Epidermal melanocyte (primary cell): ENCODE measurements around the gene SYNM.

Experiments
- DNase-seq: peaks from one replicate; pipeline ENCODE4 v3.0.0; 2011; ENCODE audit warnings: low spot score; ENCODE audit not compliant: insufficient read length

Gene SYNM

DNA sequence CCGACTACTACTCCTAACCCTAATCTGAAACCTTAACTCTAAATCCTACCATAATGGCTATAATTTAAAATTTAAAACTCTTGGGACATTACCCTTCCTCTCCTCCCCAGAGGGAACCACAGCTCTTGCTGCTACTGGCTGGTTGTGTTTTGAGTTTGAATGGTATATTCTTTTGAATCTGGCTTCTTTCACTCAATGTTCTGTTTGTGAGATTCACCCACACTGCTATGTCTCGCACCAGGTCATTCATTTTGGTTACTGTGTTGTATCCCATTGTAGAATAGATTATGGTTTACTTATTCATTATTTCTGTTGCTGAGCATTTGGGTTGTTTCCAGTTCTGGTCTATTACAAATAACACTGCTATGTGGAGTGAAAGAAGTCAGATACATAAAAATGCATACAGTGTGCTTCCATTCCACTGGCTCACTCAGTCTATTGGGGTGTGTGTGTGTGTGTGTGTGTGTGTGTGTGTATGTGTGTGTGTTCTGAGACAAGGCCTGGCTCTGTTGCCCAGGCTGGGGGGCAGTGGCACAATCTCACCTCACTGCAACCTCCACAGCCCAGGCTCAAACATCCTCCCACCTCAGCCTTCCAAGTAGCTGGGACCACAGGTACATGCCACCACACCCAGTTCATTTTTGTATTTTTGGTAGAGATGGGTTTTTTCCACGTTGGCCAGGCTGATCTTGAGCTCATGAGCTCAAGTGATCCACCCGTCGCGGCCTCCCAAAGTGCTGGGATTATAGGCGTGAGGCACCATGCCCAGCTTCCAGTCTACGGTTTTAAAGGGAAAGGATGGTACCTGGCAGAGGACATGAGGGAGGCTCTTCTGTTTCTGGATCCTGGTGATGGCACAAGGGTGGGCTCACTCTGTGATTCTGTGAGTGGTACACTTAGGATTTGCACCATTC lies 19.2 kb upstream of the SYNM start:
- DNase-seq: no peak

DNA sequence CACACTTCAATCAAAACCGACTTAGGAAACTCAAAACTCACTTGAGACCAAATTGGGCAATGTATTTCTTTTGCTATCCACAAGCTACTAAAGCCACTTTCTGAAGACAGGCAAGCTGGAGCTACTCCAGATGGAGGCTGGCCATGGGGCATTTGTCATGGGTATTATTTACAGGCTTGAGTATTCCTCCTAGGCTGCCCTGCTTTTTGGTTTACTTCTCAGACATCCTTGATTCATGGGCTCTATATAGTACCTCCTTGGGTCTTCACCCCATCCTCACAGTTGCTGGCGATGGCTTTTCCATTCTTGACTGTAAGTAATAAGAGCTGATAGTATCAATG lies 18.6 kb upstream of the SYNM start:
- DNase-seq: no peak

GRCh38 chr15:99087405-99087943 lies 17.4 kb upstream of the SYNM start:
- DNase-seq: no peak

- DNase-seq: no peak
Observed at GRCh38 chr15:99090011-99090699, 14.7 kb upstream of the SYNM start.

DNA sequence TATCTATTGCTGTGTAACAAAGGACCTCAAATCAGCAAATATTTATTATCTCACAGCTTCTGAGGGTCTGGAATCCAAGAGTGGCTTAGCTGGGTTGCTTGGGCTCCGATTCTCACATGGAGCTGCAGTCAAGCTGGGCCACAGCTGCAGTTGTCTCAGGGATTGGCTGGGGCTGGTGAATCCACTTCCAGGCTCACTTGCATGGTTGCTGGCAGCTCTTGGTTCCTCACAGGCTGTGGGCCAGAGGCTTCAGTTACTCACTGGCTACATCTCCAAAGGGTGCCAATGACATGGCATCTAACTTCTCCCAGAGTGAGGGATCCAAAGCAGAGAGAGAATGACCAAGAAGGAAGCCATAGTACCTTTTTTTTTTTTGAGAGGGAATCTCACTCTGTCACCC lies 13.9 kb upstream of the SYNM start:
- DNase-seq: no peak

DNA sequence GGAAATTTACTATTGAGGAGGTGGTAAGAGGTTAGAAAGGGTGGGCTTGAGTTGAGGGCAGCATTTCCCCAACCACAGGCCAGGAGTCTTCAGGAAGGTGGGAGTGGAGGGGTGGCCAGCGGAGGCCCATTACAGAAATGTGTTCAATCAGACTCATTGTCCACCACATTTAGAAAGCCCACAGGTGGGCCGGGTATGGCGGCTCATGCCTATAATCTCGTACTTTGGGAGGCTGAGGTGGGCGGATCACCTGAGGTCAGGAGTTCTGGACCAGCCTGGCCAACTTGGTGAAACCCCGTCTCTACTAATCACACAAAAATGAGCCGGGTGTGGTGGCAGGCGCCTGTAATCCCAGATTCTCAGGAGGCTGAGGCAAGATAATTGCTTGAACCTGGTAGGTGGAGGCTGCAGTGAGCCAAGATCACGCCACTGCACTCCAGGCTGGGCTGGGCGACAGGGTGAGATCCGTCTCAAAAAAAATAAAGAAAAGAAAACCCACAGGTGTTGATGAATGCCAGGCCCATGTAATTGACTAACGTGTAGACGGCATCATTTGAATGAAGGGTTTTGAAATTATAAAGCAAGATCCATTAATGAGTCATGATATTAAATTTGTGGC lies 12.2 kb upstream of the SYNM start:
- DNase-seq: no peak

DNA sequence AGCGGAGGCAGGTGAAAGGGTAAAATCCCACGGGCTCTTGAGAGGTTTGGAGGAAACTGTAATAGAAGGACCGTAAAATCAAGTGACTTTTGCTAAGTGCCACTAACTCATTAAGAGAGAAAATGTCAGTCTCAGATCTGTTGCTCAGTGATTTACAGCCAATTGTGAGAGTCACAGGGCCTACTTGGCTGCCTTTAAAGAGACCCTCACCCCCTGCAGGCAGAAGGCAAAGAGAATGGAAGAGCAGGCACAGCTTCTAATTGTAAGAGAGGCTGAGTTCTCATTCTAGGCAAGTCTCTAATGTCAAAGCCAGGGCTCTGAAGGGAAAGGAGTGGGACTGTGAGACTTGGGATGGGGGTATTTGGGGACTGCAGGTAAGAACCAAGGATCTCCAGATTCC lies 9.3 kb upstream of the SYNM start:
- no peak for DNase-seq

DNA sequence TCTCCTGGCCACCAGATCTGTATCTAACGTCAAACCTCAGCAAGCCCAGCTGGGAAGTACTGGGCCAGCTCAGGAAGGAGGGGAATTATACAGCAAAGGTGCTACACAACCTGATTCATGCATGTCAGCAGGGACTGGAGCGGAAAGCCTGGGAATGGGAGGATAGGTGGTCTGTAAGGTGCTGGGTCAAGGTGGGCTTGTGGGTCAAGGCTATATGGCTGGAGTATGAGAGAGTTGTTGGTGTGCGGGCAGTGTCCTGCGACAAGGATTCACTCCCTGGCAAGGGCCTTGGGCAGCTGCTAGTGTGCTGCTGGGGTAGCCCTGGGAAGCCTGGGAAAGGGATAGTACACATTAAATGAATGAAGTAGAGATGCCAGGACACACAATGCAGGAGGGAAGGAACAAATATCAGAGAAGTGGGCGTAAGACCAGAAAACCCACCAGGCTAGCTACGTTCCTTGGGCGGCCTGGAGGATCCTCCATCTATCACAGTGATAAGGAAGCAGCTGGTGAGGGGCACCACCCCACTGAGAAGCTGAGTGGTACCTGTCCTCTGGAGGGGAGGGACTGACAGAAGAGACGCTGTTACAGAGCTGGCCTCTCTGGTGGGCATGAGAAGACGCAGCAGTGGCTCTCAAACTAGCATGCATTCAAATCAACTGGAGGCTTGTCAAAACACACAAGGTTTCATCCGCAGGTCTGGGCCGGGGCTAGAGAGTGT lies 8.5 kb upstream of the SYNM start:
- DNase-seq: no peak

GRCh38 chr15:99096894-99097426 lies 7.9 kb upstream of the SYNM start:
- no peak for DNase-seq

DNA sequence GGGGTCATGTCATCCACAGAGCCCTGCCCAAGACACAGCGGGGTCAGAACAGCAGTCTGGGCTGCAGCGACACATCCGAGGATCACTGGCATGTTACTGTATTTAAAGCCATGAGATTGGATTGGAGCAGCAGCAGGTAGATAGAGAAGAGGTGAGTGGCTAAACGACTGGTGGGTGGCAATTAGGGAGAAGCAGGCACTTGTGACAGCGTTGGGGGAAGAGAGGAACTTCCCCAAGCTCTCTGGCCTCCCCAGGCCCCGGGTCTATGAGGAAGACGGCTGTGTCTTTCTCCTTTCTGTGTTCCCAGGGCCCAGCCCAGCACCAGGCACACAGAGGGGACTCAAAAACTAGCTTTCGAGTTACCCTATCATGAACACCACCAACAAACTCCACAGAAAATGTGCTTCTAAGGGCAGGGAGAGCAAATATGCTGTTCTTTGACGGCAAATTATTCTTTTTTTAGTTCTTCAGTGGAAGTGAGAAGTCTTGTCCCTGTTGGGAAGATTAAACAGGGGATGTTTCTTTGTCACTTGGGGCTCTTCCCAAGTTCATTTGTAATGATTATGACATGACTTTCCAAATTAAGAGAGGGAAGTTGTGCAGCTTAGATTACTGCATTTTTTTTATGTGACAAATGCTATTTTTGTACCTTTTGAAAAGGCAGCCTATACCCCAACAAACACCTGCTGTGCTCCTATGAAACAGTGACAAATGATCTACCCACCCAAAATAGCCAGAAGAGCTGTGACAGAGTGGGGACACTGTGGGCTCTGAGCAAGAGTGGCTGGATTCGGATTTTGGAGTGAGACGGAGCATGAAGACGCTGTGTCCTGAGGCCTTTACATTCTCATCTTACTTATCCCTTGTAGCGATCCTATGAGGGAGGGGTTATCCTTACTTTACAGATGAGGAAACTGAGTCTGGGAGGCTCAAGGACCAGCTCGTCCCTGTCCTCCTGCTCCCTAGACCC lies 7.2 kb upstream of the SYNM start:
- DNase-seq: no peak

GRCh38 chr15:99098426-99098825 lies 6.5 kb upstream of the SYNM start:
- DNase-seq: no peak

DNA sequence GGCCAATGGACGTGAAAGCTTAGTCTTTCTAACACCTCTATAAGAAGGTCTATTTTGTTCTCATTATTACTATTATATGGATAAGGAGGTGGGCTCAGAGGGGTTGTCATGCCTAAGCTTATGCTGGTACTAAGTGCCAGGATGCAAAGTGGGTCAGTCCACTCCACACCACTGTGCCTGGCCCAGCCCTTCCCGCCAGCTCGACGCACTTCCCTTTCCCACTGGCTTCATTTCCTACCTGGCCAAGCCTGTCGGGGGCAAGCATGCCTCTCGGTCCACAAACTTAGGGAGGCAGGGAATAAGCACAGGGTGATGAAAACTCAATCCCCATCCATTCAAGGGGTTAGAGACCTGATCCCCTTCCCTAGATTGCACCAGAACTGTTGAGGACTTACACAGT lies 5.9 kb upstream of the SYNM start:
- DNase-seq: no peak

DNA sequence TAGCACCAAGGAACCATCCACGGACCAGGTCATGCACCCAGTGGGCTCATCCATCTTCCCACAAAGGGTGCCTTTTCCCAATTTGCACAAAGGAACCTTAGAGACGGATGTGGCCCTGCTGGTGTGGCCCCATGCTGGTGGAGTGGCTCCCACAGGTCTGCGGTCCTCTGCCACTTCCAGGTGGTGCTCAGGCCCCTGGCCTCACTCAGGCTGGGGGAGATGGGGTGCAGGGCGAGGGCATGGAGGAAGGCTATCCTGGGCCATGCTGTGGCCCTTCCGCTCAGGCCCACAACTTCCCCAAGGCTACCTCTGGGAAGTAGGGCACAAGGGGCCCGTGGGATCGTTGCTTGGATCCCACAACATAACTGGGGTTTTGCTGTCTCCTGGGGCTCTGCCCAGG lies 5.2 kb upstream of the SYNM start:
- DNase-seq: no peak

DNA sequence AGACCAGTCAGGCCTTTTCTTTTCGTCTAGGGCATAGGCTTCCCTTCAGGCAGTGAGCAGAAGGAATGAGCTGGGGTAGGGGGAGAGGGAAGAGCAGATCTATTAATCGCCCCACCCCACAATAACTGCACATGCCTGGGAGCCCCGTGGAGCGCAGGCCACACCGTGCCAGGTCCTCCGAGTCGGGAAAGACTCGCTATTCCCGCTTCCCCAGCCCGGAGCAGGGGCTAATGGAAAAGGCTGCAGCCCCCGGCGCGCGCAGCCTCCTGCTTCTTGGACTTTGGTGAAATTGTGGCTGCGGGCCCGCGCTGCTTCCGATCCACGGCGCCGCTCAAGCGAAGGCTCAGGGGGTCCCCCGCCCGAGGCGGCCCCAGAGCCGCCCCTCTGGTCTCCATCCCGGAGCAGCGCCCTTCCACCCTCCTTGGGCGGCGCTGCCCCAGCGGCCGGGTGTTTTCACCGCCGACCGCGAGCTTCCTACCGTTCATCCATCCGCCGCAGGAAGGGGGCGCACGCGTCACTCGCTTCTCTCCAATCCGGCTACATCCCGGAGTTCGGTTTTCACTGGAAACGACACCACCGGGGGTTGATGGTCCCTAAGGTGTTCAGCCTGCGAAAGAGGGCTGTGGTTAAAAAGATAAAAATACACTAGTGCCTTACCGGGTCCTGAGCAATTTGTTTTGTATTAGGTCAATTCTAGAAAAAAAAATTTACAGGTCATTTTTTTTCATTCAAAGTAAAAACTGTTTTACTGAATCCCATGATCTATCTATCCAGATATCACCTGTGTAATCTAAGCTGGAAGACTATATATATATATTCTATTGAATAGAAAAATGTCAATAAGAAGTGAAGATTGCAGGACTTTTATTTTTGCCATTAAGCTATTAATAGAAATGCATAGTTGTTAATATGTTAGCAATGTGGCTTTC lies 4.4 kb upstream of the SYNM start:
- peak; percentile 79 for DNase-seq

DNA sequence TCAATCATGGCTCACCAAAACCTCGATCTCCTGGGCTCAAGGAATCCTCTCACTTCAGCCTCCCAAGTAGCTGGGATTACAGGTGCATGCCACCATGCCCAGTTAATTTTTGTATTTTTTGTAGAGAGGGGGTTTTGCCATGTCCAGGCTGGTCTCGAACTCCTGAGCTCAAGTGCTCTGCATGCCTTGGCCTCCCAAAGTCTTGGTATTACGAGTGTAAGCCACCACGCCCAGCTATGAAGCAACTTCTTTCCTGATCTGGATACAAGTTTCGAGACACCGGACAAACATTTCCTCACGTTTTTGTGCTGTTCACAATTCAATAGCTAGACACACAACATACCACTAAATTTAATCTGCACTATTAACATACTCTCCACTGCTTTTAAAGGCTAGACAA lies 3.4 kb upstream of the SYNM start:
- DNase-seq: no peak

GRCh38 chr15:99102332-99103235 lies 2.3 kb upstream of the SYNM start:
- DNase-seq: no peak

DNA sequence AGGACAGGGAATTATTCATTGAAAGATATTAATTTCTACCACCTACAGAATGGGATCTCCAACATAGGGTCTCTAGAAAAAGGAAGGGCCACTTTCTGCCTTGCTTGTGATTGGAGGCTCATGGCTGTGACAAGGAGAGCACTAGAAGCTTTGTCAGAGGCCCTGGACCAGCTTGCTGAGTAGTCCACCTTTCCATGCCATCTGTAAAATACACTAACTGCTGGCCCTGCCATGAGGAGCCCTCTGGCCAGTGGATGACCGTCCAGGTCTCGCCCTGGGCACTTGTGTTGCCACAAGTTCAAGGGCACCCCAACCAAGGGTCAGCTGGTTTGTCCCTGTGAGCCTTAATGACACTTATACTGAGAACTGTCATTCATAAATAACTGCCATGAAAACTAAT lies 1.6 kb upstream of the SYNM start:
- no peak for DNase-seq
